Measurements from ENCODE around the gene NGFR. TPM values are rescaled to one million over a fixed set of nuclear protein-coding genes. Genes with fewer than 3 reads are reported as not detected.
A peak's percentile ranks its signal among the peaks of the same experiment; 100 is the strongest.

NGFR gene
- total RNA-seq, 4 donors from 2014 or later, result 1.8 to 47.9 (median 9.9) TPM

DNA sequence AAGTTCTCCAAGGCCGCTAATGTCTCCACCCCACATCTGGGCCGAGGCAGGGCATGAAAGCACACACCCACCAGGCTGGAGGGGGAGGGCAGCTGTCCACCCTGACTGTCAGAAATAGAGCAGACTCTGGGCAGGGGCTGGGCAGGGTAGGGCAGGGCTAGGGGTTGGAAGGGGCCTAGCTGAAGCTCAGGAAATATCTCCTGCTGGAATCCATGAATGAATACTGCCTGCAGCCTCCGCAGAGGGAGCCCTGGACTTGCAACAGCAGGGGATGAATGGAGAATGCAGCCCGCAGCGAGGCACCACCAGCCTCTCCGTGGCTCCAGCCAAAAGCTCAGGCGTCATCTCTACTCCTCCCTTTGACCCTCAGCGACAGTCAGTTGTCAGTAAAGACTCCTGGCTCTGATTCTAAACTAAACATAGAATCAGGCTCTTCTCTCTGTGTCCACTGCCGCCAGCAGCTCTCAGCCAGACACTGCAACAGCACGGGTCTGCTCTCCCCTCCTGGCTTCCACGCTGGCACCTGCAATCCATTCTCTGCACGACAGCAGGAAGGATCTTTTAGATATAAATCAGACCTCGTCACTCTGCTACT is 23.9 kb upstream of the NGFR start:
- Histone ChIP-seq H3K27ac (no peak overlapping the region), H3K36me3 (no peaks in the 10 kb centered on the region), H3K4me1 (no peaks in the 10 kb centered on the region), H3K27me3 (no peaks in the 10 kb centered on the region), H3K9me3 (no peaks in the 10 kb centered on the region), H3K4me3 (no peak overlapping the region)
- intact Hi-C loops (cut with DNase I; ENCODE audit: low total_unique reads), result no loop called here
- DNase-seq, result peak in 1 of 2 donors; percentile 29
- no peak for TF ChIP-seq POLR2A (IDR thresholded peaks at IDR 0.05)
- TF ChIP-seq, protein P1, sequence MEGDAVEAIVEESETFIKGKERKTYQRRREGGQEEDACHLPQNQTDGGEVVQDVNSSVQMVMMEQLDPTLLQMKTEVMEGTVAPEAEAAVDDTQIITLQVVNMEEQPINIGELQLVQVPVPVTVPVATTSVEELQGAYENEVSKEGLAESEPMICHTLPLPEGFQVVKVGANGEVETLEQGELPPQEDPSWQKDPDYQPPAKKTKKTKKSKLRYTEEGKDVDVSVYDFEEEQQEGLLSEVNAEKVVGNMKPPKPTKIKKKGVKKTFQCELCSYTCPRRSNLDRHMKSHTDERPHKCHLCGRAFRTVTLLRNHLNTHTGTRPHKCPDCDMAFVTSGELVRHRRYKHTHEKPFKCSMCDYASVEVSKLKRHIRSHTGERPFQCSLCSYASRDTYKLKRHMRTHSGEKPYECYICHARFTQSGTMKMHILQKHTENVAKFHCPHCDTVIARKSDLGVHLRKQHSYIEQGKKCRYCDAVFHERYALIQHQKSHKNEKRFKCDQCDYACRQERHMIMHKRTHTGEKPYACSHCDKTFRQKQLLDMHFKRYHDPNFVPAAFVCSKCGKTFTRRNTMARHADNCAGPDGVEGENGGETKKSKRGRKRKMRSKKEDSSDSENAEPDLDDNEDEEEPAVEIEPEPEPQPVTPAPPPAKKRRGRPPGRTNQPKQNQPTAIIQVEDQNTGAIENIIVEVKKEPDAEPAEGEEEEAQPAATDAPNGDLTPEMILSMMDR (IDR thresholded peaks at IDR 0.05), result no peak

DNA sequence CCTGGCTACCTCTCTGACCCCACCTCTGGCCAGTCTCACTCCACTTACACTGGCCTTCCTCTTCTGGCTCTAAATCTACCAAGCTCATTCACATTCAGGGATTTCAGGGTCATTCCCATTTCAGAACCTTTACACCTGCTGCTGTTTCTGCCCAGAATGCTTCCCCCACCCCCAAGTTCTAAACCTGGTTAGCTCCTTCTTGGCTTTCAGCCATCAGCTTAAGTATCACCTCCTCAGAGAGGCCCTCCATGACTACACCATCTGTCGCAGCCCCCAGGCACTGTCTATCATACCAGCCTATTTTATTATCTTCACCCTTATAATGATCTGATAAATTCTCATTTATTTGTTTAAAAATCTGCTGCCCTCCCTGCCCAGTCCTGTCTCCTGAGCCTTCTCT is 23.3 kb upstream of the NGFR start:
- no peaks in the 10 kb centered on the region for H3K27me3 ChIP-seq

DNA sequence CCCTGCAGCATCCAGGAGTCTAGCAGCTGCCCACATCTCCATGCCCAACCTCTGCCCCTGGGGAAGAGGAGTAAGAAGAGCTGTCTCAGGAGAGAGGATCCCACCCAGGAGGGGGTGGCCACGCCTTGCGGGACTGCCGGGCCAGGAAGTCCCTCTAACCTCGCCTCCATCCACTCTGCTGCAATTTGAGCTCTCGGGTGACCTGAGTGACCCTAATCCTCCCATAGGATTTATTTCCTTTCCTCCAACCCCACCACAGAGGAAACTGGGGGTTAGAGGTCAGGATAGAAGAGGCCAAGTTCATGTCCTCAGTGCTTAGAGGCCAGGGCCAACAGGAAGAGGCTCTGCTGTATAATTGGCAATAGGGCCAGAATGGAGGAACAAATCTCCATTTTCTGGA is 22.6 kb upstream of the NGFR start:
- H3K9me3 ChIP-seq, result no peaks in the 10 kb centered on the region
- H3K4me1 ChIP-seq, result no peaks in the 10 kb centered on the region
- no peak for TF ChIP-seq POLR2A (IDR thresholded peaks at IDR 0.05)
- TF ChIP-seq, protein P1 (IDR thresholded peaks at IDR 0.05), result no peak
- intact Hi-C loops (cut with DNase I; ENCODE audit: low total_unique reads), result no loop called here
- no peak overlapping the region for H3K27ac ChIP-seq
- H3K36me3 ChIP-seq, result no peaks in the 10 kb centered on the region
- H3K27me3 ChIP-seq, result no peaks in the 10 kb centered on the region
- H3K4me3 ChIP-seq, result no peak overlapping the region
- no peak for DNase-seq

More for the DNA sequence above, 23.3 kb upstream of the NGFR start:
- no peaks in the 10 kb centered on the region for H3K36me3 ChIP-seq
- DNase-seq, result no peak
- no peaks in the 10 kb centered on the region for H3K9me3 ChIP-seq
- no peak for TF ChIP-seq POLR2A (IDR thresholded peaks at IDR 0.05)
- TF ChIP-seq, protein P1 (IDR thresholded peaks at IDR 0.05), result no peak
- no peak overlapping the region for H3K4me3 ChIP-seq
- intact Hi-C loops (cut with DNase I; ENCODE audit: low total_unique reads), result no loop called here
- H3K27ac ChIP-seq, result no peak overlapping the region
- H3K4me1 ChIP-seq, result no peaks in the 10 kb centered on the region

DNA sequence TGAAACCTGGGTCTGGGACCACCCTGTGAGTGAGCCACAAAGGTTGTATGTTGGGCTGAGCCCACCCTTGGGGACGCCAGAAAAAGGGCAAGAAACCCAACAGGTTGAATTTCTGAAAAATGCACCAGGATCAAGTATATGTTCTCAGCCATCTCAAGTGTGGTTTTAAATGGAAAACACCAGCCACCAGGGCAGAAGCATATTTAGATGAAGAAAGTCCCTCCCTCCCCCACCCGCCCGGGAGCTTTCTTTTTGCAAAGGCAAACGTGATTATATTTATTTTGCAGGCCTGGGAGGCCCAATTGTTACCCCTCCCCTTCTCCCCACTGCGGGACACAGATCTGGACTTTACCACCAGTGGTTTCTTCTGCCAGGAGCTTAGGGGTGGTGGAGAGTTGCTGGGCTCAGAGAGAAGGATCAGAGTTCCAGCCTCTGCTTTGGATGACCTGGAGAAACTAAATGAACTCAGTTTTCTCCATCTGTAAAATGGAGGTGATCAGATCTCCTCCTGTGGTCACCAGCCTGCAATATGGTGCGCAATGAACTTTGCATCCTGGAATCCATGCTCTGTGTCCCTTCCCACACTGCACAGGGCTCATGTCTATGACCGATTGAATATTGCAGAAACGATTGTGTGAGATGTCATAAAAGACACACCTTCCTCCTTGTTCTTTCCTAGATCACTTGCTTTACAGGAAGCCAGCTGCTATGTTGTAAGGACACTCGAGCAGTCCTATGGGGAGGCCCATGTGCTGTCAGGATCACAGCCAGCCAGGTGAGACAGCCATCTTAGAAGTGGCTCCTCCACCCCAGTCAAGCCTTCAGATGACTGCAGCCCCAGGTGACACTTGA is 21.0 kb upstream of the NGFR start:
- Histone ChIP-seq H3K4me3 (no peak overlapping the region), H3K27ac (no peak overlapping the region), H3K36me3 (no peaks in the 10 kb centered on the region), H3K9me3 (no peaks in the 10 kb centered on the region), H3K4me1 (no peaks in the 10 kb centered on the region), H3K27me3 (no peaks in the 10 kb centered on the region)
- intact Hi-C loops (cut with DNase I; ENCODE audit: low total_unique reads), result no loop called here
- TF ChIP-seq, protein P1 (IDR thresholded peaks at IDR 0.05), result no peak
- no peak for TF ChIP-seq POLR2A (IDR thresholded peaks at IDR 0.05)
- no peak for DNase-seq

DNA sequence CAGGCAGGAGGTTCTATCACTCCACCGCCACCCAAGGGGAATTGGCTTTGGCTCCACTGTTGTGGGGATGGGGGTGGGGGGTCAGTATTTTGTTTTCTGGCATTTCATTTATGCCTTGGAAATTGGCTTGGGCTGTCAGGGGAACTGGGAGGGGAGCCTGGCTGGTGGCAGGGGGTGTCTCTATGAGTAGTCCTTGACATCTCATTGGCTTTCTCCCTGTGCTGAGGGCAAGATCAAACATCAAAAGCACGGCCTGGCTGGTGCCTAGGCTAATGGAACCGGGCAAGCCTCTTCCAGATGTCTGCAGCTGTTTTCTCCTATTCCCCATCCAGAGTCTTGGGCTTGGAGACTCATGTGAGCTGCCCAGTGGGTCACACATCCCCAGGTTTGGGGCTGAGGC is 17.4 kb upstream of the NGFR start:
- Histone ChIP-seq H3K27me3 (no peaks in the 10 kb centered on the region), H3K9me3 (no peaks in the 10 kb centered on the region), H3K4me3 (no peak overlapping the region), H3K4me1 (no peaks in the 10 kb centered on the region), H3K36me3 (no peaks in the 10 kb centered on the region), H3K27ac (no peak overlapping the region)
- no peak for TF ChIP-seq POLR2A (IDR thresholded peaks at IDR 0.05)
- TF ChIP-seq, protein P1 (IDR thresholded peaks at IDR 0.05), result no peak
- no peak for DNase-seq
- intact Hi-C loops (cut with DNase I; ENCODE audit: low total_unique reads), result no loop called here
